T1000 (cell line): Measurements from ENCODE around the gene DNLZ.

Experiments
- DNase-seq: peaks from one replicate; lab custom pipeline; 2025; ENCODE audit warnings: mixed read lengths; lab: John Stamatoyannopoulos, UW

The DNLZ gene

GRCh38 chr9:136316896-136317676 lies 46.5 kb downstream of the DNLZ start:
- DNase-seq: no peak

GRCh38 chr9:136316271-136316751 lies 47.2 kb downstream of the DNLZ start:
- no peak for DNase-seq

- no peak for DNase-seq
These were observed 48.6 kb downstream of the DNLZ start for GRCh38 chr9:136314944-136315343.

GRCh38 chr9:136314056-136314416 lies 49.5 kb downstream of the DNLZ start:
- no peak for DNase-seq

DNA sequence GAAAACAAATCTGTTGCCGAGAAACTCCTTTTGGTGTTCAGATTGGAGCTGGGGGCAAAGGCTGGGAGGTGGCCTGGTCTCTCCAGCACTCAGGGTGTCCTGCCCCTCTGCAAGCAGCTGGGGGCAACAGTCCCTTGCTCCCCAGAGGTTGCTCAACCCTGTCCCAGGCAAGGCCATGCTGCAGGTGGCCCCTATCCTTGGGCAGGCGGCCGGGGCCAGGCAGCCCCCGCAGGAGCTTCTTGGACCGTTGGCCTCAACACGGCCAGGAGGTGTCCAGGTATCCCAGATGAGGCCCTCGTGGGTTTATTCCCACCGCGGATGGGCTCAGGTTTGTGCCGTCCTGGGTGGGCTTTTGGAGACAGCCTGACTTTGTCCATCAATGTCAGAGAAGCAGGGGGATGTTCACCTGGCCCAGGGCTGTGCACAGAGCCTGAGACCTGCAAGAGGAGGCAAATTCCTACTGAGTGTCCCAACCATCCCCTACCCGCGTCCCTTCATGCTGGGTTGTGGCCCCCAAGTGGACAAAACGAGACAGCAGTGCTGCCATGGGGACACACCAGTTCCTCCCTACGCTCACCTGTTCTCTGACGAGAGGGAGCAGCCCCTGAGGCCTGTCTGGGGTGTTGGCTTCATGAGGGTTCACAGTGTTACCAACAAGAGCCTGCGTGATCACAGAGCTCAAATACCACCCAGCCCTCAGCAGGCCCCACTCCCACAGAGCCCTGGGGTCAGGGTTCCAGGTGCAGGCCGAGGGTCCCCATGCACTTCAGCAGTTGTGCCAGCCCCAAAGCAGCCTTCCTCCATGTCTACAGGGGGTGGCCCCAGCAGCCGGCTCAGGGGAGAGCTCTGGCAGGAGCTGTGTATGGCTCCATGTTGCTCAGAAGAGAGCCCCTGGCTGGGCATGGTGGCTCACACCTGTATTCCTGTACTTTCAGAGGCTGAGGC lies 50.2 kb downstream of the DNLZ start:
- DNase-seq: no peak

GRCh38 chr9:136312436-136312835 lies 51.1 kb downstream of the DNLZ start:
- no peak for DNase-seq

GRCh38 chr9:136312009-136312375 lies 51.6 kb downstream of the DNLZ start:
- DNase-seq: no peak

- no peak for DNase-seq
These were observed 52.2 kb downstream of the DNLZ start for GRCh38 chr9:136311051-136312008.

- DNase-seq: no peak
These were observed 53.1 kb downstream of the DNLZ start for GRCh38 chr9:136310273-136311030.

DNA sequence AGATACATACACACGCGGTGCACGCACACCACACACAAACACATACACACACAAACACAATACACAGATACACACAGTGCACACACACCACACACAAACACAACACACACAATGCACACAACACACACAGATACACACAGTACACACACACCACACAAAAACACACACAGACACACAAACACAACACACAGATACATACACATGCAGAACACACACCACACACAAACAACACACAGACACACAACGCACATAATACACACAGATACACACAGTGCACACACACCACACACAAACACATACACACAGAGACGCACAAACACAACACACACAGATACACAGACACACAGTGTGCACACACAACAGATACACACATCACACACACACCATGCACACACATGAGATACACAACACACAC lies 53.7 kb downstream of the DNLZ start:
- DNase-seq: no peak
